SK-N-SH (cell line): ENCODE measurements around the gene GRAP.

Experiments
- NFIC ChIP-seq: IDR thresholded peaks from 2 replicates; pipeline ENCODE4 v1.4.0; 2012; ENCODE audit warnings: borderline replicate concordance
- POLR2AphosphoS5 ChIP-seq: IDR thresholded peaks from 2 replicates; pipeline ENCODE4 v1.6.1; 2012; ENCODE audit warnings: low read depth, low read length
- TF ChIP-seq, protein P1 (sequence below): fragments of 200-600 bp; sonication (generic); IDR thresholded peaks from 2 replicates; pipeline ENCODE4 v1.6.1; 2017; ENCODE audit warnings: antibody characterized with exemption, mild to moderate bottlenecking, moderate library complexity

DNA sequence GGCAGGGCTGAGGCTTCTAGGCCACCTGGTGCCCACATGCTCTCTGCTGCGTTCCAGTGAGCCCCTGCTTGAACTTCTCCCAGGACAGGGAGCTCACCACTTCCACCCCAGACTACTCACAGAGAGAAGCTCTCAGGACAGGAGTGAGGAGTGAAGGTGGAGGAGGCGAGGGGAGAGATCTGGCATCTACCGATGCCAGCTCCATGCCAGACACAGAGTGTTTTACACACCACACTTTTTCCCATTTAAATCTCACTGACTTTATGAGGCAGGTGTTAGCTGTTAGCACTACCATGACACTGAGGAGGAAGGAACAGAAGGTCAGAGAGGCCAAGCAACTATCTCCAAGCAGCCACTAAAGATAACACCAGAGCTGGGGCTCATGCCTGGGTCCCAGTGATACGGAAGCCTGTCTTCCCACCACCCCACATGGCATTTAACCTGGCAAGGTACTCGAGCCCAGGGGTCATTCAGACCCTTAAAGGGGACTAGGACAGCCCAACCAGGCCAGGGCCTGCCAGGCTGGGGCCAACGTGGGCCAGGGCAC is 49.0 kb downstream of the GRAP start:
- TF ChIP-seq, protein P1, sequence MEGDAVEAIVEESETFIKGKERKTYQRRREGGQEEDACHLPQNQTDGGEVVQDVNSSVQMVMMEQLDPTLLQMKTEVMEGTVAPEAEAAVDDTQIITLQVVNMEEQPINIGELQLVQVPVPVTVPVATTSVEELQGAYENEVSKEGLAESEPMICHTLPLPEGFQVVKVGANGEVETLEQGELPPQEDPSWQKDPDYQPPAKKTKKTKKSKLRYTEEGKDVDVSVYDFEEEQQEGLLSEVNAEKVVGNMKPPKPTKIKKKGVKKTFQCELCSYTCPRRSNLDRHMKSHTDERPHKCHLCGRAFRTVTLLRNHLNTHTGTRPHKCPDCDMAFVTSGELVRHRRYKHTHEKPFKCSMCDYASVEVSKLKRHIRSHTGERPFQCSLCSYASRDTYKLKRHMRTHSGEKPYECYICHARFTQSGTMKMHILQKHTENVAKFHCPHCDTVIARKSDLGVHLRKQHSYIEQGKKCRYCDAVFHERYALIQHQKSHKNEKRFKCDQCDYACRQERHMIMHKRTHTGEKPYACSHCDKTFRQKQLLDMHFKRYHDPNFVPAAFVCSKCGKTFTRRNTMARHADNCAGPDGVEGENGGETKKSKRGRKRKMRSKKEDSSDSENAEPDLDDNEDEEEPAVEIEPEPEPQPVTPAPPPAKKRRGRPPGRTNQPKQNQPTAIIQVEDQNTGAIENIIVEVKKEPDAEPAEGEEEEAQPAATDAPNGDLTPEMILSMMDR = no peak
- TF ChIP-seq NFIC = no peak
- no peak for TF ChIP-seq POLR2AphosphoS5
